Activated CD4-positive, alpha-beta memory T cell treated with anti-CD3 and anti-CD28 coated beads, Interleukin-2, amount 10 ng/mL, durations not matched to agents 7 days and 5 days (primary cell): ENCODE data around the gene CFAP53. TPM values are rescaled to one million over a fixed set of nuclear protein-coding genes. Genes with fewer than 3 reads are reported as not detected.

Experiments
- CTCF ChIA-PET: fragments of 350-600 bp; sonication (Branson Sonifier 250); formaldehyde crosslinking; loops from one replicate; lab custom pipeline; 2021; ENCODE audit warnings: antibody characterized with exemption, inconsistent platforms; lab: Charles Lee
- POLR2A ChIA-PET: fragments of 350-600 bp; sonication (Branson Sonifier 250); formaldehyde crosslinking; loops from one replicate; lab custom pipeline; 2021; ENCODE audit warnings: antibody characterized with exemption; lab: Charles Lee
- DNase-seq: peaks from one replicate; pipeline ENCODE4 v3.0.0-alpha.2; 2020
- H3K27ac Mint-ChIP-seq: one replicate; pipeline ENCODE4 v1.8.0; 2021; ENCODE audit warnings: mild to moderate bottlenecking, mixed read lengths
- H3K27me3 Mint-ChIP-seq: one replicate; pipeline ENCODE4 v1.8.0; 2021; ENCODE audit warnings: mixed read lengths
- H3K36me3 Mint-ChIP-seq: one replicate; pipeline ENCODE4 v1.8.0; 2021; ENCODE audit warnings: low read depth, mixed read lengths
- H3K4me1 Mint-ChIP-seq: one replicate; pipeline ENCODE4 v1.8.0; 2021; ENCODE audit warnings: mixed read lengths
- H3K4me3 Mint-ChIP-seq: one replicate; pipeline ENCODE4 v1.8.0; 2021; ENCODE audit warnings: mild to moderate bottlenecking, mixed read lengths
- H3K9me3 Mint-ChIP-seq: one replicate; pipeline ENCODE4 v1.8.0; 2021; ENCODE audit warnings: mixed read lengths
- total RNA-seq, 2 experiments: library from RNA; stranded (reverse); gene quantifications; one replicate each; pipeline ENCODE4 v1.2.3, GENCODE V29; 2021

CFAP53 gene
- total RNA-seq, 2 experiments from 2014 or later: 0.50 to 0.83 TPM

GRCh38 chr18:50196261-50196660, 70.0 kb downstream of the CFAP53 start:
- POLR2A ChIA-PET: no interaction called here
- Mint-ChIP-seq H3K4me3 (no peak overlapping the region), H3K9me3 (no peaks in the 10 kb centered on the region), H3K27me3 (peaks cover 66% of the 10 kb centered on the region), H3K36me3 (no peaks in the 10 kb centered on the region), H3K27ac (no peak overlapping the region), H3K4me1 (peaks cover 10% of the 10 kb centered on the region)
- CTCF ChIA-PET: interaction anchor here (0.6 to 2.7 kb wide), 3 partner anchors 8 to 161 kb away, joined by 4 to 18 read pairs (median 4); no protein-coding TSS in a partner anchor
- DNase-seq: no peak

- H3K36me3 Mint-ChIP-seq: no peaks in the 10 kb centered on the region
Observed at GRCh38 chr18:50195689-50196088, 70.6 kb downstream of the CFAP53 start.

GRCh38 chr18:50194631-50195532, 71.4 kb downstream of the CFAP53 start, which contains the start of gene MYO5B:
Gene MYO5B (minus strand): TSS chr18:50195147. CDS start chr18:50194793, 354 bp downstream.
- Mint-ChIP-seq H3K4me1 (peaks cover 11% of the 10 kb centered on the region), H3K4me3 (peak within 1 kb of the TSS; percentile 8), H3K27ac (no peak within 1 kb of the TSS), H3K9me3 (no peaks in the 10 kb centered on the region), H3K27me3 (peaks cover 66% of the 10 kb centered on the region), H3K36me3 (no peaks in the 10 kb centered on the region)
- ChIA-PET CTCF (interaction anchor here (0.6 to 2.7 kb wide), 8 partner anchors 9 to 684 kb away, joined by 3 to 18 read pairs (median 4); no protein-coding TSS in a partner anchor), POLR2A (no interaction called here)
- DNase-seq: peak; percentile 36

More at GRCh38 chr18:50195689-50196088, 70.6 kb downstream of the CFAP53 start:
- Mint-ChIP-seq H3K9me3 (no peaks in the 10 kb centered on the region), H3K4me3 (no peak overlapping the region), H3K4me1 (peaks cover 10% of the 10 kb centered on the region), H3K27ac (no peak overlapping the region), H3K27me3 (peaks cover 67% of the 10 kb centered on the region)
- CTCF ChIA-PET: interaction anchor here (0.6 to 2.7 kb wide), 7 partner anchors 8 to 685 kb away, joined by 3 to 18 read pairs (median 4); no protein-coding TSS in a partner anchor
- POLR2A ChIA-PET: no interaction called here
- no peak for DNase-seq

- DNase-seq: no peak
- Mint-ChIP-seq H3K27ac (no peak overlapping the region), H3K9me3 (no peaks in the 10 kb centered on the region), H3K36me3 (no peaks in the 10 kb centered on the region), H3K4me3 (peak overlapping the region; percentile 8), H3K4me1 (peaks cover 11% of the 10 kb centered on the region), H3K27me3 (peaks cover 72% of the 10 kb centered on the region)
- CTCF ChIA-PET: interaction anchor here (0.6 to 1.2 kb wide), 4 partner anchors 96 to 185 kb away, joined by 3 to 7 read pairs (median 4); no protein-coding TSS in a partner anchor
- POLR2A ChIA-PET: no interaction called here
Observed at GRCh38 chr18:50193796-50194630, 72.3 kb downstream of the CFAP53 start.

GRCh38 chr18:50192995-50193795, 73.1 kb downstream of the CFAP53 start:
- H3K27me3 Mint-ChIP-seq: peaks cover 74% of the 10 kb centered on the region
- ChIA-PET CTCF (no interaction called here), POLR2A (no interaction called here)
- peaks cover 11% of the 10 kb centered on the region for H3K4me1 Mint-ChIP-seq
- no peak overlapping the region for H3K4me3 Mint-ChIP-seq
- H3K9me3 Mint-ChIP-seq: no peaks in the 10 kb centered on the region
- H3K27ac Mint-ChIP-seq: no peak overlapping the region
- no peaks in the 10 kb centered on the region for H3K36me3 Mint-ChIP-seq
- no peak for DNase-seq

- H3K9me3 Mint-ChIP-seq: no peaks in the 10 kb centered on the region
- peaks cover 11% of the 10 kb centered on the region for H3K4me1 Mint-ChIP-seq
- H3K36me3 Mint-ChIP-seq: no peaks in the 10 kb centered on the region
- H3K27ac Mint-ChIP-seq: no peak overlapping the region
- no peak for DNase-seq
- H3K27me3 Mint-ChIP-seq: peaks cover 63% of the 10 kb centered on the region
- ChIA-PET POLR2A (no interaction called here), CTCF (interaction anchor here (1.4 kb wide), 1 partner anchor 78 kb away, joined by 4 read pairs; no protein-coding TSS in a partner anchor)
- no peak overlapping the region for H3K4me3 Mint-ChIP-seq
Observed at GRCh38 chr18:50190926-50191325, 75.4 kb downstream of the CFAP53 start.

GRCh38 chr18:50190236-50190635, 76.1 kb downstream of the CFAP53 start:
- no peak overlapping the region for H3K27ac Mint-ChIP-seq
- H3K9me3 Mint-ChIP-seq: no peaks in the 10 kb centered on the region
- ChIA-PET POLR2A (no interaction called here), CTCF (no interaction called here)
- DNase-seq: no peak
- H3K27me3 Mint-ChIP-seq: peaks cover 56% of the 10 kb centered on the region
- H3K4me1 Mint-ChIP-seq: peaks cover 7% of the 10 kb centered on the region
- H3K4me3 Mint-ChIP-seq: no peak overlapping the region
- H3K36me3 Mint-ChIP-seq: no peaks in the 10 kb centered on the region

GRCh38 chr18:50189160-50189559, 77.1 kb downstream of the CFAP53 start:
- H3K27me3 Mint-ChIP-seq: peaks cover 57% of the 10 kb centered on the region
- ChIA-PET CTCF (interaction anchor here (0.6 kb wide), 1 partner anchor 268 kb away, joined by 4 read pairs; no protein-coding TSS in a partner anchor), POLR2A (no interaction called here)
- no peaks in the 10 kb centered on the region for H3K36me3 Mint-ChIP-seq
- no peak overlapping the region for H3K4me3 Mint-ChIP-seq
- peaks cover 6% of the 10 kb centered on the region for H3K4me1 Mint-ChIP-seq
- no peaks in the 10 kb centered on the region for H3K9me3 Mint-ChIP-seq
- no peak overlapping the region for H3K27ac Mint-ChIP-seq
- no peak for DNase-seq

GRCh38 chr18:50188652-50189051, 77.6 kb downstream of the CFAP53 start:
- Mint-ChIP-seq H3K27ac (no peak overlapping the region), H3K4me3 (no peak overlapping the region), H3K36me3 (no peaks in the 10 kb centered on the region), H3K9me3 (no peaks in the 10 kb centered on the region), H3K4me1 (peaks cover 3% of the 10 kb centered on the region), H3K27me3 (peaks cover 56% of the 10 kb centered on the region)
- ChIA-PET POLR2A (no interaction called here), CTCF (no interaction called here)
- DNase-seq: no peak

- H3K4me1 Mint-ChIP-seq: peaks cover 1% of the 10 kb centered on the region
- H3K27me3 Mint-ChIP-seq: peaks cover 47% of the 10 kb centered on the region
- no peak overlapping the region for H3K27ac Mint-ChIP-seq
- POLR2A ChIA-PET: no interaction called here
- CTCF ChIA-PET: no interaction called here
- H3K9me3 Mint-ChIP-seq: no peaks in the 10 kb centered on the region
- H3K36me3 Mint-ChIP-seq: no peaks in the 10 kb centered on the region
- H3K4me3 Mint-ChIP-seq: no peak overlapping the region
- no peak for DNase-seq
Observed at GRCh38 chr18:50187659-50188058, 78.6 kb downstream of the CFAP53 start.

- H3K27me3 Mint-ChIP-seq: peaks cover 46% of the 10 kb centered on the region
- no peak overlapping the region for H3K27ac Mint-ChIP-seq
- CTCF ChIA-PET: interaction anchor here (2.0 kb wide), 1 partner anchor 9 kb away, joined by 9 read pairs; the partner anchor contains the start of gene MYO5B
- H3K9me3 Mint-ChIP-seq: no peaks in the 10 kb centered on the region
- POLR2A ChIA-PET: no interaction called here
- H3K36me3 Mint-ChIP-seq: no peaks in the 10 kb centered on the region
- no peak overlapping the region for H3K4me3 Mint-ChIP-seq
- DNase-seq: no peak
- peaks cover 1% of the 10 kb centered on the region for H3K4me1 Mint-ChIP-seq
Observed at GRCh38 chr18:50186385-50186784, 79.9 kb downstream of the CFAP53 start.

GRCh38 chr18:50183556-50183955, 82.7 kb downstream of the CFAP53 start:
- Mint-ChIP-seq H3K27ac (no peak overlapping the region), H3K4me1 (no peaks in the 10 kb centered on the region), H3K27me3 (peaks cover 34% of the 10 kb centered on the region), H3K4me3 (no peak overlapping the region), H3K9me3 (no peaks in the 10 kb centered on the region), H3K36me3 (no peaks in the 10 kb centered on the region)
- POLR2A ChIA-PET: no interaction called here
- CTCF ChIA-PET: interaction anchor here (0.6 to 0.8 kb wide), 2 partner anchors 11 to 12 kb away, joined by 3 to 4 read pairs; partner anchors contain the start of gene MYO5B
- no peak for DNase-seq
